ENCODE data around the gene SCMH1. TPM values are rescaled to one million over a fixed set of nuclear protein-coding genes. Genes with fewer than 3 reads are reported as not detected.

The SCMH1 gene
- total RNA-seq, 3 donors from 2014 or later: 37.0 to 93.4 (median 53.4) TPM

DNA sequence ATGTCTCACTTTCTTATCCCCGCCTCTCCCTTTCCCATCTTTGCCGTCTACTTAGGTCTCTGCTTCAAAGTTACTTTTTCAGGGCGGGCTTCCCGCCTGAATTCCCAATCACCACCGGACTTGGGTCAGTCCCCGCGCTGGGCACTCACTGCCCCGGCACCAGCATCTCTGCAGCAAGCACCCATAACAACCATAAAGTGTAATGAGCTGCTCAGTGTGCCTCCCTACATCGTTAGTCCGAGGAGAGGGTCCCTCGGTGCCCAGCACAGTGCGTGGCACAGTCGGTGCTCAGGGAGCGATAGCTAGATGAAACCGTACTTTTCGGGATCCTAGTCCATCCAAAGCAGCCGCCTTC, 263.2 kb downstream of the SCMH1 start:
- no peak for DNase-seq (ENCODE audit: low spot score in 2 of 2)
- TF ChIP-seq POLR2AphosphoS5 (IDR thresholded peaks at IDR 0.05) (no peak), POLR2A (IDR thresholded peaks at IDR 0.05) (no peak), CTCF (IDR thresholded peaks at IDR 0.05) (no peak)
- Histone ChIP-seq H3K9me3 (no peaks in the 10 kb centered on the region), H3K27ac (peak overlapping the region; percentile 95 to 97), H3K4me1 (peaks cover 0 to 5% of the 10 kb centered on the region in 2 donors), H3K4me3 (peak overlapping the region; percentile 55 to 83 (median 63)), H3K36me3 (no peaks in the 10 kb centered on the region), H3K27me3 (no peaks in the 10 kb centered on the region)
- intact Hi-C loops (cut with DNase I; ENCODE audit: low total_unique reads): no loop called here

DNA sequence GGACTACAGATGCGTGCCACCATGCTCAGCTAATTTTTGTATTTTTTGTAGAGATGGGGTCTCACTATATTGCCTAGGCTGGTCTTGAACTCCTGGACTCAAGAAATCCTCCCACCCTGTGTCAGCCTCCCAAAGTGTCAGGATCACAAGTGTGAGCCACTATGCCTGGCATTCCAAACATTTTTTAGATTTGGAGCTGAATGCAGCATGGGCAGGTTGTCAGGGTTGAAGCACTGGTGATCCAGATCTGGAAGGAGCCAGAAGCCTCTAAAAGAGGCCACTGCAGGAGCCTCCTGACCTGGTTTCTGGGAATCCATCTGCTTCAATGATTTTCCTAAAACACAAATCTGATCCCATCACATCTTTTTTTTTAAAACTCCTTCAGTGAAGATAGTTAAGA, 264.4 kb downstream of the SCMH1 start:
- no peak for DNase-seq (ENCODE audit: low spot score in 2 of 2)
- peaks cover 0 to 5% of the 10 kb centered on the region in 2 donors for H3K4me1 ChIP-seq
- intact Hi-C loops (cut with DNase I; ENCODE audit: low total_unique reads): no loop called here
- no peaks in the 10 kb centered on the region for H3K9me3 ChIP-seq
- H3K27me3 ChIP-seq: no peaks in the 10 kb centered on the region
- H3K27ac ChIP-seq: no peak overlapping the region
- H3K4me3 ChIP-seq: no peak overlapping the region
- TF ChIP-seq CTCF (IDR thresholded peaks at IDR 0.05) (no peak), POLR2A (IDR thresholded peaks at IDR 0.05) (no peak), POLR2AphosphoS5 (IDR thresholded peaks at IDR 0.05) (no peak)
- no peaks in the 10 kb centered on the region for H3K36me3 ChIP-seq

Other genes with a start within 250 kb of the SCMH1 start
- under 1 TPM; 0.16 to 0.66 (median 0.29) TPM for gene SLFNL1, start 220.6 kb downstream of the SCMH1 start, total RNA-seq
- 1 to 10 TPM in 1 of 3 donors, under 1 TPM in 1, not detected in 1; 0.98 to 1.3 TPM for gene FOXO6, start 119.1 kb upstream of the SCMH1 start, total RNA-seq
- 1 to 10 TPM in 2 of 3 donors, not detected in 1; 2.3 to 3.8 TPM for gene EDN2, start 242.4 kb upstream of the SCMH1 start, total RNA-seq

All from breast epithelium (tissue), 4 donors.